H1 (cell line): Measurements from ENCODE around the gene PLEKHH2. TPM values are rescaled to one million over a fixed set of nuclear protein-coding genes. Genes with fewer than 3 reads are reported as not detected.

Experiments
- CTCF ChIA-PET: fragments of 300-600 bp; sonication (Branson Sonifier 250); formaldehyde crosslinking; loops from one replicate; lab custom pipeline; 2021; ENCODE audit not compliant: partially characterized antibody; lab: Charles Lee
- POLR2A ChIA-PET: fragments of 300-600 bp; sonication (Branson Sonifier 250); formaldehyde crosslinking; loops from one replicate; lab custom pipeline; 2021; ENCODE audit warnings: inconsistent platforms; ENCODE audit not compliant: partially characterized antibody; lab: Charles Lee
- DNase-seq, 2 experiments: peaks; one replicate each; pipeline versions ENCODE4 v3.0.0 to v3.0.0-alpha.2; 2010 to 2022; ENCODE audit warnings: low spot score in 2 of 2, low read depth in 1 of 2, mixed read lengths in 1 of 2
- FAIRE-seq: peaks from 2 replicates; lab custom pipeline; 2011; peaks lifted over from hg19 to GRCh38; lab: Jason Lieb, UNC
- H2AFZ ChIP-seq: 2 replicates; pipeline ENCODE4 v1.8.1; 2012; ENCODE audit warnings: low read length, inconsistent platforms
- H2AK5ac ChIP-seq: 2 replicates; pipeline ENCODE4 v1.6.1; 2013; ENCODE audit warnings: low read depth, low read length
- H2BK120ac ChIP-seq: replicated peaks from 2 replicates; pipeline ENCODE3; 2013; ENCODE audit warnings: low read depth, low read length, inconsistent platforms
- H2BK12ac ChIP-seq: 2 replicates; pipeline ENCODE4 v1.6.1; 2013; ENCODE audit warnings: low read depth, low read length
- H2BK15ac ChIP-seq: 2 replicates; pipeline ENCODE4 v1.6.1; 2013; ENCODE audit warnings: low read length
- H2BK20ac ChIP-seq: 2 replicates; pipeline ENCODE4 v1.6.1; 2013; ENCODE audit warnings: low read length
- H2BK5ac ChIP-seq: 2 replicates; pipeline ENCODE4 v1.6.1; 2013; ENCODE audit warnings: low read depth, low read length
- H3K14ac ChIP-seq: 2 replicates; pipeline ENCODE4 v1.6.1; 2013; ENCODE audit warnings: inconsistent platforms; ENCODE audit not compliant: insufficient read length
- H3K18ac ChIP-seq: 2 replicates; pipeline ENCODE4 v1.6.1; 2013; ENCODE audit warnings: low read length; ENCODE audit errors: extremely low read depth
- H3K23ac ChIP-seq: 2 replicates; pipeline ENCODE4 v1.6.1; 2013; ENCODE audit warnings: inconsistent platforms; ENCODE audit not compliant: insufficient read length
- H3K23me2 ChIP-seq: 2 replicates; pipeline ENCODE4 v1.6.1; 2013; ENCODE audit warnings: low read depth, low read length
- H3K27ac ChIP-seq: 2 replicates; pipeline ENCODE4 v1.6.1; 2011; ENCODE audit warnings: low read depth, low read length, inconsistent platforms
- H3K27me3 ChIP-seq, 4 experiments: replicated peaks in 1 of 4; 1 replicate in 1 of 4; 2 replicates in 3 of 4; pipeline versions ENCODE4 v1.6.1 to v1.8.1; 2011 to 2013; ENCODE audit warnings: low read length in 3 of 4, mild to moderate bottlenecking in 3 of 4, inconsistent platforms in 2 of 4, mixed read lengths in 2 of 4, moderate library complexity in 1 of 4; ENCODE audit not compliant: control insufficient read depth in 3 of 4, insufficient read depth in 3 of 4; ENCODE audit errors: extremely low read depth in 1 of 4
- H3K36me3 ChIP-seq, 4 experiments: 2 replicates each; pipeline versions ENCODE4 v1.6.1 to v1.8.1; 2011 to 2013; ENCODE audit warnings: mild to moderate bottlenecking in 4 of 4, low read length in 3 of 4, moderate library complexity in 2 of 4, control low read depth in 1 of 4, inconsistent platforms in 1 of 4; ENCODE audit not compliant: insufficient read depth in 4 of 4, control insufficient read depth in 2 of 4
- H3K4ac ChIP-seq: replicated peaks from 2 replicates; pipeline ENCODE3; 2013; ENCODE audit warnings: low read length, low read depth, mixed read lengths, inconsistent platforms; ENCODE audit not compliant: insufficient read length
- H3K4me1 ChIP-seq, 4 experiments: replicated peaks in 1 of 4; 1 replicate in 1 of 4; 2 replicates in 3 of 4; pipeline versions ENCODE4 v1.6.1 to v1.8.1; 2011 to 2013; ENCODE audit warnings: low read length in 3 of 4, inconsistent platforms in 2 of 4, mixed read lengths in 1 of 4; ENCODE audit not compliant: insufficient read depth in 4 of 4, control insufficient read depth in 3 of 4
- H3K4me2 ChIP-seq, 2 experiments: 2 replicates each; pipeline versions ENCODE4 v1.6.1 to v1.8.1; 2011 to 2013; ENCODE audit warnings: low read depth in 2 of 2, low read length in 2 of 2, control low read depth in 1 of 2, inconsistent platforms in 1 of 2, mild to moderate bottlenecking in 1 of 2; ENCODE audit not compliant: insufficient read depth in 1 of 2
- H3K4me3 ChIP-seq, 4 experiments: fragments of 200-600, 300-600 bp in 1 of 4; sonication (generic), shearing (Covaris generic), sonication (Bioruptor Twin) in 1 of 4; 2 replicates each; pipeline versions ENCODE4 v1.5.1 to v1.8.1; 2011 to 2016; ENCODE audit warnings: low read length in 4 of 4, low read depth in 3 of 4, control low read depth in 2 of 4, inconsistent platforms in 2 of 4, mild to moderate bottlenecking in 2 of 4, mixed read lengths in 1 of 4, moderate library complexity in 1 of 4; ENCODE audit not compliant: insufficient read depth in 2 of 4; ENCODE audit errors: extremely low read depth in 1 of 4
- H3K56ac ChIP-seq: replicated peaks from 2 replicates; pipeline ENCODE3; 2013; ENCODE audit warnings: low read depth, mild to moderate bottlenecking, mixed read lengths, low read length, inconsistent platforms; ENCODE audit not compliant: insufficient read length
- H3K79me1 ChIP-seq: 2 replicates; pipeline ENCODE4 v1.6.1; 2013; ENCODE audit warnings: low read depth, low read length, control low read depth
- H3K79me2 ChIP-seq, 2 experiments: 2 replicates each; pipeline versions ENCODE4 v1.6.1 to v1.8.1; 2012 to 2013; ENCODE audit warnings: low read length in 2 of 2, mild to moderate bottlenecking in 2 of 2, inconsistent platforms in 1 of 2; ENCODE audit not compliant: insufficient read depth in 2 of 2, control insufficient read depth in 1 of 2
- H3K9ac ChIP-seq, 4 experiments: replicated peaks in 1 of 4; 1 replicate in 1 of 4; 2 replicates in 3 of 4; pipeline versions ENCODE4 v1.6.1 to v1.8.1; 2011 to 2013; ENCODE audit warnings: low read depth in 3 of 4, low read length in 3 of 4, control low read depth in 2 of 4, mild to moderate bottlenecking in 2 of 4, moderate library complexity in 2 of 4, inconsistent platforms in 1 of 4; ENCODE audit errors: extremely low read depth in 1 of 4
- H3K9me3 ChIP-seq, 2 experiments: 2 replicates each; pipeline versions ENCODE4 v1.6.1 to v1.8.1; 2012 to 2013; ENCODE audit warnings: mild to moderate bottlenecking in 2 of 2, moderate library complexity in 2 of 2, control low read depth in 1 of 2, inconsistent platforms in 1 of 2, low read depth in 1 of 2, low read length in 1 of 2, mixed read lengths in 1 of 2; ENCODE audit not compliant: insufficient read depth in 2 of 2
- H4K20me1 ChIP-seq, 2 experiments: replicated peaks in 1 of 2; 2 replicates each; pipeline versions ENCODE3 to v1.8.1; 2011 to 2013; ENCODE audit warnings: inconsistent platforms in 2 of 2, low read length in 2 of 2, mild to moderate bottlenecking in 1 of 2; ENCODE audit not compliant: insufficient read depth in 2 of 2, control insufficient read depth in 1 of 2
- H4K5ac ChIP-seq: 2 replicates; pipeline ENCODE4 v1.6.1; 2013; ENCODE audit warnings: low read length, low read depth, mixed read lengths, inconsistent platforms; ENCODE audit not compliant: insufficient read length
- H4K8ac ChIP-seq: 2 replicates; pipeline ENCODE4 v1.8.0; 2013; ENCODE audit warnings: mild to moderate bottlenecking, moderate library complexity, low read length, inconsistent platforms; ENCODE audit not compliant: insufficient read depth; ENCODE audit errors: extremely low read depth
- H4K91ac ChIP-seq: replicated peaks from 2 replicates; pipeline ENCODE3; 2013; ENCODE audit warnings: low read length, mixed read lengths, inconsistent platforms; ENCODE audit not compliant: insufficient read length
- CBX8 ChIP-seq: fragments of 300-800, 300-1000 bp; sonication (generic); IDR thresholded peaks from 2 replicates; pipeline ENCODE4 v1.7.1; 2016; ENCODE audit warnings: low read depth, low read length, borderline replicate concordance
- KDM4A ChIP-seq: IDR thresholded peaks from one replicate; pipeline ENCODE4 v1.7.1; 2012; ENCODE audit warnings: low read depth, mild to moderate bottlenecking, moderate library complexity, low read length, inconsistent platforms; ENCODE audit not compliant: severe bottlenecking
- WGBS, 2 experiments: shearing (Covaris generic) in 1 of 2; methylation state at CpG; one replicate each; pipeline versions ENCODE4 v1.1.6 to v1.1.7; 2013 to 2015; ENCODE audit warnings: low lambda C conversion rate in 2 of 2, mixed read lengths in 2 of 2, inconsistent platforms in 1 of 2, low coverage in 1 of 2, missing lambda C conversion rate in 1 of 2; ENCODE audit not compliant: insufficient replicate concordance in 2 of 2, insufficient coverage in 1 of 2, insufficient read length in 1 of 2; ENCODE audit errors: extremely low coverage in 1 of 2, missing lambda C conversion rate in 1 of 2; 5-methylcytosine and 5-hydroxymethylcytosine counted together
- polyA plus RNA-seq, 7 experiments: library from polyadenylated mRNA; depleted of rRNA in 3 of 7; stranded (reverse) in 5 of 7; unstranded in 2 of 7; fragments of >200 nt in 5 of 7; fragments of 200-250 nt in 2 of 7; gene quantifications; 1 replicate in 5 of 7; 2 replicates in 1 of 7; 4 replicates in 1 of 7; pipeline versions ENCODE4 v1.2.1 to v1.2.3, GENCODE V29; 2011 to 2013; ENCODE audit warnings: missing spikeins in 2 of 7, mixed read lengths in 2 of 7
- total RNA-seq: library from RNA; stranded (reverse); fragmentation: NEBNext Ultra II Directional; extraction: Animal tissue kit (Norgen Biotek cat#: 25700); gene quantifications from 2 replicates; pipeline ENCODE4 v1.2.1, GENCODE V29; 2021
- TF ChIP-seq, protein P1 (sequence below): IDR thresholded peaks from 2 replicates; pipeline ENCODE4 v1.6.1; 2012; ENCODE audit warnings: inconsistent platforms

The PLEKHH2 gene
- total and polyA plus RNA-seq, 2 of the 8 experiments (the other 6 are each of a cell fraction or from before 2014, with no cell fraction given): 2.2 to 5.0 TPM

DNA sequence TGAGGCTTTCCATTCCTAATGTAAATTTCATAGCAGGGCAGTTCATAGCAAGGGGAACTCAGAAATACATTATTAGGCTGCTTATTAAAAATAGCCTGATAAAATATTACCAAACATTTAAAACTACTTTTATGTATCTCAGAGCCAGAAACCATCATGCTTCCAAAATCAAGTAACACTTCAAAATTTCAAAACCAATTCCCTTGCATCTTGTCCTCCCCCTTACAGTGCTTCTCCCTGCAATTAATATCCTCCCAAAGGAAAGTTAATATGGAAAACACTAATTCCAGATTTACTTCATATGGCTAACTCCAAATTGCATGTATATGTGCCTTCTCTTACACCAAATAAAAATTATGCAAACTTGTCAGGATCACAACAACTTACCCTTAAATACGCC is 6.6 kb downstream of the PLEKHH2 start:
- no peak for DNase-seq
- Histone ChIP-seq H3K4ac (no peak overlapping the region), H2BK120ac (no peak overlapping the region), H3K27me3 (no peaks in the 10 kb centered on the region), H3K18ac (no peak overlapping the region), H3K79me2 (no peaks in the 10 kb centered on the region), H2AK5ac (no peak overlapping the region), H3K23ac (no peak overlapping the region), H3K27ac (no peak overlapping the region), H3K9me3 (0 out of 4 replicates have a peak, but pooled peaks cover 0 to 2% of the 10 kb centered on the region in 2 experiments), H3K79me1 (no peaks in the 10 kb centered on the region), H4K20me1 (no peaks in the 10 kb centered on the region), H4K5ac (no peak overlapping the region), H3K9ac (no peak overlapping the region), H4K8ac (no peak overlapping the region), H3K23me2 (no peaks in the 10 kb centered on the region), H3K56ac (no peak overlapping the region), H2BK5ac (no peak overlapping the region), H3K4me1 (no peaks in the 10 kb centered on the region), H3K4me3 (no peak overlapping the region), H4K91ac (no peak overlapping the region), H3K36me3 (no peaks in the 10 kb centered on the region), H2BK15ac (no peak overlapping the region), H2BK20ac (no peak overlapping the region), H2BK12ac (no peak overlapping the region), H3K4me2 (no peak overlapping the region), H2AFZ (no peak overlapping the region)
- ChIA-PET POLR2A (no interaction called here), CTCF (interaction anchor here (1.5 kb wide), 1 partner anchor 30 kb away, joined by 3 read pairs; no protein-coding TSS in a partner anchor)
- FAIRE-seq: no peak
- 83% methylated on average over 1 of the region's 1 CpG; no CpG with 5 or more reads in 1 of the 2 experiments for WGBS, 2 experiments
- no peak for TF ChIP-seq KDM4A
- no peak for TF ChIP-seq CBX8
- TF ChIP-seq, protein P1, sequence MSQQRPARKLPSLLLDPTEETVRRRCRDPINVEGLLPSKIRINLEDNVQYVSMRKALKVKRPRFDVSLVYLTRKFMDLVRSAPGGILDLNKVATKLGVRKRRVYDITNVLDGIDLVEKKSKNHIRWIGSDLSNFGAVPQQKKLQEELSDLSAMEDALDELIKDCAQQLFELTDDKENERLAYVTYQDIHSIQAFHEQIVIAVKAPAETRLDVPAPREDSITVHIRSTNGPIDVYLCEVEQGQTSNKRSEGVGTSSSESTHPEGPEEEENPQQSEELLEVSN: no peak
- TF ChIP-seq, all 59 proteins: peak for 0
- no peak overlapping the region for H3K14ac ChIP-seq
